ENCODE data around the gene GNA14. TPM values are rescaled to one million over a fixed set of nuclear protein-coding genes. Genes with fewer than 3 reads are reported as not detected.

Gene GNA14
- total RNA-seq, 1 experiment from 2014 or later, result 0.15 TPM

DNA sequence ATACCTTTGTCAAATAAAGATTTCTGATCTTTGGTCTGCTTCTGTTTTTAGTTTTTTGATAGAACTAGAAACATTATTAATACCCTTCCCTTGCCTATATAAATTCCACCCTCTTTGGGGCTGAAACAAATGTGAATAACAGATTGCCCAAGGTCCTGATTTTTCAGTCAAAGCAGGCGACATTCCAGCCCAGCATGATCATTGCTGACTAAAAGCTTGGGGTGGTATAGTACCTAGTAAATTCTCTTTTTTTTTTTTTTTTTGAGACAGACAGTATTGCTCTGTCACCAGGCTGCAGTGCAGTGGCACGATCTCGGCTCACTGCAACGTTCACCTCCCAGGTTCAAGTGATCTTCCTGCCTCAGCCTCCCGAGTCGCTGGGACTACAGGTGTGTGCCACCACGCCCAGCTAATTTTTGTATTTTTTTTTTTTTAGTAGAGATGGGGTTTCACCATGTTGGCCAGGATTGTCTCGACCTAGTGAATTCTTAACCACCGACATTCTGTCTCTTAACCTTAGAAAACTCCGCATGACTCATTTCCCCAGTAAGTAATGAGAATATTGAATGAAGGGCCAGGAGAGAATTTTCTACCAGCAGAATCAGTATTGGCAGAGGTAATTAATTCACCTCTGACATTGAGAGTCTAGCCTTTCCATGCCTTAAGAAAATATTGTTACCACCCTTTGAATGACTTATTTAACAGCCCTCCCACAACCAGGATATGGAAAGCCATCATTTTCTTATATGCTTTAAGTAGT, 226.4 kb downstream of the GNA14 start:
- CTCF ChIA-PET, result no interaction called here
- Histone ChIP-seq H3K4me3 (ENCODE audit: low read depth in 2 of 2, low read length in 2 of 2) (no peak overlapping the region), H3K27ac (ENCODE audit: low read length) (no peak overlapping the region), H3K27me3 (ENCODE audit: control insufficient read depth, insufficient read depth, low read length) (no peaks in the 10 kb centered on the region), H3K9me3 (ENCODE audit: control insufficient read depth, insufficient read depth, low read depth, low read length) (no peaks in the 10 kb centered on the region), H3K36me3 (ENCODE audit: control insufficient read depth, insufficient read depth, low read length) (no peaks in the 10 kb centered on the region), H3K4me1 (ENCODE audit: control insufficient read depth, insufficient read depth, low read length) (no peaks in the 10 kb centered on the region)
- intact Hi-C loops (cut with micrococcal nuclease; ENCODE audit: unreplicated experiment), result no loop called here
- in situ Hi-C loops (cut with HindIII; ENCODE audit: low pct_unique_long_range_greater_than_20kb, low sequenced_read_pairs), result no loop called here
- POLR2A ChIA-PET, result no interaction called here
- DNase-seq (ENCODE audit: low read depth, low spot score) (no peak), ATAC-seq (no peak)
- no TSS peak for BruUV-seq (replicated peaks)
- TF ChIP-seq, protein P1, sequence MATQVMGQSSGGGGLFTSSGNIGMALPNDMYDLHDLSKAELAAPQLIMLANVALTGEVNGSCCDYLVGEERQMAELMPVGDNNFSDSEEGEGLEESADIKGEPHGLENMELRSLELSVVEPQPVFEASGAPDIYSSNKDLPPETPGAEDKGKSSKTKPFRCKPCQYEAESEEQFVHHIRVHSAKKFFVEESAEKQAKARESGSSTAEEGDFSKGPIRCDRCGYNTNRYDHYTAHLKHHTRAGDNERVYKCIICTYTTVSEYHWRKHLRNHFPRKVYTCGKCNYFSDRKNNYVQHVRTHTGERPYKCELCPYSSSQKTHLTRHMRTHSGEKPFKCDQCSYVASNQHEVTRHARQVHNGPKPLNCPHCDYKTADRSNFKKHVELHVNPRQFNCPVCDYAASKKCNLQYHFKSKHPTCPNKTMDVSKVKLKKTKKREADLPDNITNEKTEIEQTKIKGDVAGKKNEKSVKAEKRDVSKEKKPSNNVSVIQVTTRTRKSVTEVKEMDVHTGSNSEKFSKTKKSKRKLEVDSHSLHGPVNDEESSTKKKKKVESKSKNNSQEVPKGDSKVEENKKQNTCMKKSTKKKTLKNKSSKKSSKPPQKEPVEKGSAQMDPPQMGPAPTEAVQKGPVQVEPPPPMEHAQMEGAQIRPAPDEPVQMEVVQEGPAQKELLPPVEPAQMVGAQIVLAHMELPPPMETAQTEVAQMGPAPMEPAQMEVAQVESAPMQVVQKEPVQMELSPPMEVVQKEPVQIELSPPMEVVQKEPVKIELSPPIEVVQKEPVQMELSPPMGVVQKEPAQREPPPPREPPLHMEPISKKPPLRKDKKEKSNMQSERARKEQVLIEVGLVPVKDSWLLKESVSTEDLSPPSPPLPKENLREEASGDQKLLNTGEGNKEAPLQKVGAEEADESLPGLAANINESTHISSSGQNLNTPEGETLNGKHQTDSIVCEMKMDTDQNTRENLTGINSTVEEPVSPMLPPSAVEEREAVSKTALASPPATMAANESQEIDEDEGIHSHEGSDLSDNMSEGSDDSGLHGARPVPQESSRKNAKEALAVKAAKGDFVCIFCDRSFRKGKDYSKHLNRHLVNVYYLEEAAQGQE (IDR thresholded peaks at IDR 0.05; ENCODE audit: insufficient read depth in 1 of 2, low read depth in 2 of 2, low read length in 1 of 2), result no peak
- TF ChIP-seq POLR2AphosphoS5 (IDR thresholded peaks at IDR 0.05; ENCODE audit: low read depth, low read length), result no peak
- TF ChIP-seq SIN3A (IDR thresholded peaks at IDR 0.05; ENCODE audit: borderline replicate concordance, insufficient read depth, low read depth, low read length), result no peak
- no peak for TF ChIP-seq CTCF (IDR thresholded peaks at IDR 0.05)
- TF ChIP-seq TCF7L2 (IDR thresholded peaks at IDR 0.05; ENCODE audit: low read depth, low read length), result no peak

- POLR2A ChIA-PET, result no interaction called here
- Histone ChIP-seq H3K9me3 (ENCODE audit: control insufficient read depth, insufficient read depth, low read depth, low read length) (no peaks in the 10 kb centered on the region), H3K27ac (ENCODE audit: low read length) (no peak overlapping the region), H3K27me3 (ENCODE audit: control insufficient read depth, insufficient read depth, low read length) (no peaks in the 10 kb centered on the region), H3K36me3 (ENCODE audit: control insufficient read depth, insufficient read depth, low read length) (no peaks in the 10 kb centered on the region), H3K4me1 (ENCODE audit: control insufficient read depth, insufficient read depth, low read length) (no peaks in the 10 kb centered on the region), H3K4me3 (ENCODE audit: low read depth in 2 of 2, low read length in 2 of 2) (no peak overlapping the region)
- no TSS peak for BruUV-seq (replicated peaks)
- ATAC-seq, result no peak
- intact Hi-C loops (cut with micrococcal nuclease; ENCODE audit: unreplicated experiment) (no loop called here), in situ Hi-C loops (cut with HindIII; ENCODE audit: low pct_unique_long_range_greater_than_20kb, low sequenced_read_pairs) (no loop called here)
- TF ChIP-seq, protein P1 (IDR thresholded peaks at IDR 0.05; ENCODE audit: insufficient read depth in 1 of 2, low read depth in 2 of 2, low read length in 1 of 2), result no peak
- TF ChIP-seq CTCF (IDR thresholded peaks at IDR 0.05) (no peak), TCF7L2 (IDR thresholded peaks at IDR 0.05; ENCODE audit: low read depth, low read length) (no peak), POLR2AphosphoS5 (IDR thresholded peaks at IDR 0.05; ENCODE audit: low read depth, low read length) (no peak), SIN3A (IDR thresholded peaks at IDR 0.05; ENCODE audit: borderline replicate concordance, insufficient read depth, low read depth, low read length) (no peak)
- CTCF ChIA-PET, result no interaction called here
- DNase-seq (ENCODE audit: low read depth, low spot score), result no peak
Observed at GRCh38 chr9:77420641-77421040, 227.5 kb downstream of the GNA14 start.

Measured in Panc1 (cell line).